HFF-Myc (cell line): ENCODE results near the gene MEF2B.

ENCODE experiments used
- DNase-seq: peaks from one replicate; pipeline ENCODE4 v3.0.0-alpha.2; 2011; ENCODE audit warnings: low read depth; ENCODE audit errors: extremely low read depth
- H3K4me3 ChIP-seq: replicated peaks from 2 replicates; pipeline ENCODE4 v1.5.1; 2011; ENCODE audit warnings: low read depth, mild to moderate bottlenecking, control low read depth, low read length
- TF ChIP-seq, protein P1 (sequence below): IDR thresholded peaks from 2 replicates; pipeline ENCODE4 v1.5.1; 2012; ENCODE audit warnings: mild to moderate bottlenecking, low read depth, low read length, control low read depth; ENCODE audit errors: missing control alignments

The MEF2B gene

DNA sequence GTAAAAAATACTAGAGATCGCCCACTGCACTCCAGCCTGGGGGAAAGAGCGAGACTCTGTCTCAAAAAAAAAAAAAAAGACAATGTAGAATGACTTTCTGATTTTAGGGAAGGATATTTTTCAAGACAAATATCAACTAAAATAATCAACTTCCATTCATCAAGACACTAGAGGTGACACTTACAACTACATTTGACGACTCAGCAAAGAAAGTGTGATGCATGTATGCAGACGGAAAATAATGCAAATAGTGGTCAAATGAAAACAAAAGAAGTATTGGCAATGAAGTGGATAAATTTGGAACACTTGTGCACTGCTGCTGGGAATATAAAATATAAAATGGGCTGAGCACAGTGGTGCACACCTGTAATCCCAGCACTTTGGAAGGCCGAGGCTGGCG lies 44.0 kb downstream of the MEF2B start:
- no peak overlapping the region for H3K4me3 ChIP-seq
- TF ChIP-seq, protein P1, sequence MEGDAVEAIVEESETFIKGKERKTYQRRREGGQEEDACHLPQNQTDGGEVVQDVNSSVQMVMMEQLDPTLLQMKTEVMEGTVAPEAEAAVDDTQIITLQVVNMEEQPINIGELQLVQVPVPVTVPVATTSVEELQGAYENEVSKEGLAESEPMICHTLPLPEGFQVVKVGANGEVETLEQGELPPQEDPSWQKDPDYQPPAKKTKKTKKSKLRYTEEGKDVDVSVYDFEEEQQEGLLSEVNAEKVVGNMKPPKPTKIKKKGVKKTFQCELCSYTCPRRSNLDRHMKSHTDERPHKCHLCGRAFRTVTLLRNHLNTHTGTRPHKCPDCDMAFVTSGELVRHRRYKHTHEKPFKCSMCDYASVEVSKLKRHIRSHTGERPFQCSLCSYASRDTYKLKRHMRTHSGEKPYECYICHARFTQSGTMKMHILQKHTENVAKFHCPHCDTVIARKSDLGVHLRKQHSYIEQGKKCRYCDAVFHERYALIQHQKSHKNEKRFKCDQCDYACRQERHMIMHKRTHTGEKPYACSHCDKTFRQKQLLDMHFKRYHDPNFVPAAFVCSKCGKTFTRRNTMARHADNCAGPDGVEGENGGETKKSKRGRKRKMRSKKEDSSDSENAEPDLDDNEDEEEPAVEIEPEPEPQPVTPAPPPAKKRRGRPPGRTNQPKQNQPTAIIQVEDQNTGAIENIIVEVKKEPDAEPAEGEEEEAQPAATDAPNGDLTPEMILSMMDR: no peak
- DNase-seq: no peak

DNA sequence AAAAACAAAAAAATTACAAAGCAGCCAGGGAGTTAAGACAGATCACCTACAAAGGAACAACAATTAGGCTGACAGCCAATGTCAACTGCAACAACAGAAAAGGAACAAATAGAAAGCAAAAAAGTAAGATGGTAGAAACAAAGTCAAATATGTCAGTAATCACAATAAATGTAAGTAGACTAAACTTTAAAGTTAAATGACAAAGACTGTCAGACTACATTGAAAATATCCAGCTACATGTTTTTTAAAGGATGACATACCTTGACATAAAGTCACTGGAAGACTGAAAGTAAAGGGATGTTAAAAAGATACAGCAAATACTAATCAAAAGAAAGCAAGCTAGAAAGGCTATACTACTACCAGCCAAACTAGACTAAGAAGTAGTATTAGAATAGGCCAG lies 46.7 kb downstream of the MEF2B start:
- no peak overlapping the region for H3K4me3 ChIP-seq
- TF ChIP-seq, protein P1: no peak
- no peak for DNase-seq

DNA sequence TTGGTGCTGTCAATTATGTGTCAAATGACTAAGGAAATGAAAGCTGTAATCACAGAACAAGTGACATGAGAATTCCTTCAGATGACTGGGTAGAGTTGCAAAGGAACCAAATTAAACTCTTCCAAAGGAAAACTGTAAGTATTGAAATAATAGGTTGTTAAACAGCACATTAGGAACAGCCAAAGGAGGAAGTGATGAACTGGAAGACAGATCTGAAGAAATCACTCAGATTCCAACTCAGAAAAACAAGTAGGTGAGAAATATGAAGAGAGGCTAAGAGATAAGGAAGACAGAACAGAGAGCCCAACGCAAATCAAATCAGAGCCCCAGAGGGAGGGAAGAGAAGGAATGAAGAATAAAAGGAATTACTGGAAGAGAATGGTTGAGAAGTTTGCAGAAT lies 47.2 kb downstream of the MEF2B start:
- no peak overlapping the region for H3K4me3 ChIP-seq
- TF ChIP-seq, protein P1: no peak
- DNase-seq: no peak

DNA sequence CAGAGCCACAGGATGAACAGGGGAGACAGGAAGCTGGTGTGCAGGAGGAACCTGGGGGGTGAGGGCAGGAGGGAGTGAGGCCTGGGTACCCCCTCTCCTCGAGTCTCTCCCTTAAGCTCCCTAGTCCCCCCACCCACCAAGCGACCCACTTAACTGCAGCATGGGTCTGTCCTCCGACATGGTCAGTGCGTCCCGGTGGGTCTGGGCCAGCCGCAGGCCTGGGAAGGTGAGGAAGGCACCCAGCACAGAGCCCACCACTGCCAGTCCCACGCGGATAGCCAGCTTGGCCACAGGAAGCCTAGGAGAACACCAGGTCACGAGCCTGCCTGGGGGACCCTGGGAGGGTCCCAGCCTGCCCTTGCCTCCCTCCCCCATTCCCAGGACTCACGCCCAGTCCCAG lies 48.7 kb downstream of the MEF2B start:
- TF ChIP-seq, protein P1: no peak
- H3K4me3 ChIP-seq: no peak overlapping the region
- DNase-seq: no peak

DNA sequence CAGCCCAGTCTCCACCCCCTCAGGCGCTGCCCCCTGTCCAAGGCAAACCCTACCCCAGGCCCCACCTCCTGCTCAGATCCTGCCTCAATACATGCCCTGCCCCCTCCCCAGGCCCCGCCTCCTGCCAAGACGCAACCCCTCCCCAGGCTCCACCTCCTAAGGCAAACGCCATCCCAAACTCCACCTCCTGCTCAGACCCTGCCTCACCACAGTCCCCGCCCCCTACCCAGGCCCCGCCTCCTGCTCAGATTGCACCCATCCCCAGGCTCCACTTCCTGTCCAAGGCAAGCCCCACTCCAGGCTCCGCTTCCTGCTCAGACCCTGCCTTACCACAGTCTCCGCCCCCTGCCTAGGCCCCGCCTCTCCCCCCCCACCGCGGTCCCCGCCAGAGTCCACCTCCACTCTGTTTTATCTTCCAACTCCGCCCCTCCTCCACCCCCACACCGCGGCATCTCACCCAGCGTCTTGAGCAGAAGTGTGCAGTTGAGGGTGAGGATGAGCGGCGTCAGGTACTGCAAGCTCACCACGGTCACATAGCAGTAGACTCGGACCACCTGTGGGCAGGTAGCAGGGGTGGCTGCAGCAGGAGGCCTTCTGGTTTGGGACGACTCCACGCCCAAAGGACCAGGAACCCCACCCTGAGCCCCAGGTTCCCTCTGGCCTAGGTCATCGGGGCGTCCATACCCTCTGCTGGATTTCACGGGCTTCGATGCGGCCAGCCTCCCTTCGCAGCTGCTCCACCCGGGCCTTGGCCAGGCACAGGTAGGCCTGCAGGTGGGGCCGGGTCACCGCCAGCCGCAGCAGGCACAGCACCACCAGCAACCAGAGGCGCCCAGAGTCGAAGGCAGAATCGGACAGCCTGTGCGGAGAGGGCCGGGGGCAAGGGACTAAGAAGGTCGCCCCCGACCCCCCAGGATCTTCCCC lies 49.5 kb downstream of the MEF2B start:
- H3K4me3 ChIP-seq: no peak overlapping the region
- TF ChIP-seq, protein P1: no peak
- no peak for DNase-seq

DNA sequence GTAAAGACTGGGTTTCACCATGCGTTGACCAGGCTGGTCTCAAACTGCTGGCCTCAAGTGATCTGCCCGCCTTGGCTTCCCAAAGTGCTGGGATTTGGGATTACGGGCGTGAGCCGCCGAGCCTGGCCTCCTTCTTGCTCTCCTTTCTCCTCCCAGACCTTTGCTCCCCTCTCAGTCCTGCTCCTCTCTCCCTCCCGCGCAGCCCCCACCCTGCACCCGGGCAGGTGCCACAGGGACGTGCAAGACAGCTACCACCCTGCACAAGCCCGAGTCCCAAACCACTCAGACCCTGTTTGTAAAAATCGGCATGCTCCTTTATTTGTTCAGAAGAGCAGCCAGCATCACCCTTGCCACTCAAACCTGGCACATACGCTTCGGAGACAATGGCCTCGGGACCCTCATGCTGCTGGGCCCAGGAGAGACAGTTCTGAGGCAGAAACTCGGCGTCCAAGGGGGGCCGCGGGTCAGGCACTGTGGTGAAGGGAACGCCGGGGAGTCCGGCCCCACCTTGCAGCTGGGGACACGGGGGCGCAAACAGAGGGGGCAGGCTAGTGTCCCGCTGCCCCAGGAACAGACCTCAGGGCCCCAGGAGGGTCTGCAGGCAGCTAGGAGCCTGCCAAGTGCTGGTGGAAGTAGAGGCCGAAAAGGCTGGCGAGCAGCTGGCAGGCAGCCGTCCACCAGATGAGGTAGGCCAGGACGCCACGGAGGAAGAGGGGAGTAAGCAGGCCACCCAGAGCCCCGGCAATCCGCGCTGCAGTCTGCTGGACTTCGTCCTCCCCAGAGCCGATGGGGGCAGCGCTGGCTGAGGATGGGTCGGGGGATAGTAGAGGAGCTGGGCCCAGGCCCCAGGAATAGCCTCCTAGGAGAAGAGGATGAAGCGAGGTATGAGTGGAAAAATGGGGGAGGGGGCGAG lies 50.5 kb downstream of the MEF2B start:
- no peak for DNase-seq
- no peak overlapping the region for H3K4me3 ChIP-seq
- TF ChIP-seq, protein P1: no peak
